NCI-H128 (cell line): ENCODE results near the gene BCOR.

Source experiments
- DNase-seq: peaks from one replicate; lab custom pipeline; 2025; ENCODE audit not compliant: unreplicated experiment; lab: John Stamatoyannopoulos, UW

Gene BCOR

DNA sequence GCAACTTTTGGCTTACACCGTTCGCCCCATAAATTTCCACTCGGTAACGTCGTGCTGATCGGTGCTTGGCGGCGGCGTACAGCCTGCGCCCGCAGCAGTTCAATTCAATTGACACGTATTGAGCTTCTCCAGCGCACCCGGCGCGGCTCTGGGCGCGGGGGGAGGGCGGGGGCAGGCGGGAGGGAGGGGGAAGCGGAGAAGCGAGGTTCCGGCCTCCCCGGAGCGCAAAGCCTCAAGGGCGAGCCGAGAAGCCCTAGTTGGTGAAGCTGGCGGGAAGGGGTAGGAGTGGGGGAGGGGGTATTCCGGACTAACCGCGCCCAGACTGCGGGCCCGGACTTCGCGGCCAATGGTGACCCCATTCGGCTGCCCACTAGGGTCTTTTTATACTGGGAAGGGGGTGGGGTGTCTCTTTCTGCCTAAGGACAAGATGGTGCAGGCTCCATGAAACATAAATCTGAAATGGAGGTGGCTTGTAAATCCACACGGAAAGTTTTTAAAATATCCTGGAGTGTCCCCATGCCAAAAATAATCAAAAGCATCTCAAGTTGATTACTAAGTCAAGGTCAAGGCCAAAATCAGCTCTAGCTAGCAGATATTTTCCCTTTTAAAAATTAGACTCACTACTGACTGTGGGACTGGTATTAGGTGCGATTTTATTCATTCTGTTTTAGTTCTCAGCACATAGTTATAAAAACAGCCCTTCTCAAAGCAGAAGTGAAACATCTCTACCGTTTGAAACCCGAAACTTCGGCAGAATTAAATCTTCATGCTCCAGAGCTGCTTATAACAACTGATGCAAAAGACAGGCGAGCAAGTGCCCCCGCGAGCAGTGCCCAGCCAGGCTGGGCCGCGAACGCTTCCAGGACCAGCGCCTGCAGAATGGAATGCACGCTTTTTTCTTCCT lies 1.5 kb upstream of the BCOR start:
- peak; percentile 18 for DNase-seq

DNA sequence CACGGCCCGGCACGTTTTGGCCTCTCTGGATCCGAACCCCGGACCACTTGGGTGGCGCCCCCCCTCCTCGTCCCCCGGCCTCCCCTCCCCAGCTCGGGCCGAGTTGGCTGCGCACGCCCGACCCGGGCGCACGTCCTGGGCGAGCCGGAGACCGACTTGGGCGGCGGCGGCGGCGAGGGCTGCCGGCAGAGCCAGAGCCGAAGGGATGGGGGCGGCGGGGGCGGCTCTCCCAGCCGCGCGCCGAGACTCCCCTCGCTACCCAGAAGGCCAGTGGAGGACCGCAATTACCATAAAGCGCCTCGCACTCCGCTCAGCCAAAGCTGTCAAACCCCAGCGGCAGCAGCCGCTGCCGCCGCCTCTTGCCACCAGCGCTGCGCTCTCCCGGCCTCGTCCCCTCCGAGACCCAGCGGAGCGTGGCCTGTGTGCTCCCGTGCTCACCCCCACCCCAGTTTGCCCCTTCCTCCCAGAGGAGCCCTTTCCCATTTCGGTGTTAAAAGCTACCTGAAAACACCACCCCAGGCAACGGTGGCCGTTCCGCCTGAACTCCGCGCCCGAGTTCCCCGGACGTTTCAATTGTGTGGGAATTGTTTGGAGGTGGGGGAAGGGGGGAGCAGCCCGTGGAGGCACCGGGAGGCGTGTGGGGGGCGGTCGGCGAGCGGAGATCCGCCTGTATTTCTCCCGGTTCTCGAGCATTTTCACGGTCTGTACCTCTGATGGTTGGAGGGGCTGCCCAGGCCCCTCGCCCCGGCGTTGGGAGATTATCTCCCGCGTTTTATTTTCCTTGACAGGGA lies 701 bp upstream of the BCOR start:
- DNase-seq = peak; percentile 3

DNA sequence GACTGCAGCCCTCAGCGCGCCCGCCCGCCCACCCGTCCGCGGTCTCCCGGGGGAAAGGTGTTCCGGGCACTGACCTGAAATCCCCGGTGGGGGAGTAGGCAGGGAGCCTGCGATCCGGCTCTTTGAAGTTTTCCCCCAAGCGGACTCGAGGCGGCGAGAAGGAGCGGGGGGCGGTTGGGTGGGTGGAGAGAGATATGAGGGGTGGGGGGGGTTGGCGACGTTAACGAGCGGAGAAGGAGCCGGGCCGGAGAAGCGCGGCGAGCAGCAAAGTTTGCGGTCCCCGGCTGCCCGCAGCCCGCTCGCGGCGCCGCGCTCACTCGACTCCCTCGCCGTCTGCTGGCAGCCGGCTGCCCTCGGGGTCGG lies 636 bp downstream of the BCOR start:
- DNase-seq = no peak

DNA sequence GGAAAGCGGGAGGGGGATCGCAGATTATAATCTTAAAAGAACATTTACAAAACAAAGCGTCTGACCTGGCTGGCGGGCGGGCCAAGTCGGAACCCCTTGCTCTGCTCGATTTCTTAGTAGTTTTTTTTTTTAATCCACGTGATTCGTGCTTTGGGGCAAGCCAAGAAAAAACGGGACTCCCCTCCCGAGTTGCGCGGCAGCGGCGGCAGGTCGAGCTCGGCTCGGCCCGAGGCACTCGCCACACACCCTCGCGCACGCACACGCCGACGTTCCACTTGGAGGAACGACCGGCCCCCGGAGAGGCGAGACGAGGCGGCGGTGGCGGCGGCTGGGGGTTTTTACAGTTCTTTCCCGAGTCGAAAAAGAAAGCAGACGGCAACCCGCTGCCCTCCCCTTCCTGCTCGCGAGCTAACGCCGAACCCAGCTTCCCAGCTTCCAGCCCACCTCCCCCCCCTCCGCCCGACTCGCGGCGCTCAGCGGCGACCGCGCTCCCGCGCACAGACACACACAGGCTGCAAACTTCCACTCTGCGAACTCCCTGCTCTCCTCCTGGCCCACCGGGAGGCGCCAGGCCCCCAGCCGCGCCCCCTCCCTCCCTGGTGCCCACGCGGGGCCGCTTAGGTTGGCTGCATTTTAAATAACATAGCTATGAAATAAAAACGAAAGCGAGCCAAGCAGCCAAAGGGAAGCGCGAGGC lies 1.2 kb downstream of the BCOR start:
- DNase-seq = peak; percentile 5

- no peak for DNase-seq
These were observed 2.0 kb downstream of the BCOR start for GRCh38 chrX:40095583-40096394.

GRCh38 chrX:40094900-40095582 lies 2.7 kb downstream of the BCOR start:
- no peak for DNase-seq

- DNase-seq = no peak
These were observed 3.5 kb downstream of the BCOR start for GRCh38 chrX:40094041-40094899.

GRCh38 chrX:40093586-40093985 lies 4.2 kb downstream of the BCOR start:
- no peak for DNase-seq

DNA sequence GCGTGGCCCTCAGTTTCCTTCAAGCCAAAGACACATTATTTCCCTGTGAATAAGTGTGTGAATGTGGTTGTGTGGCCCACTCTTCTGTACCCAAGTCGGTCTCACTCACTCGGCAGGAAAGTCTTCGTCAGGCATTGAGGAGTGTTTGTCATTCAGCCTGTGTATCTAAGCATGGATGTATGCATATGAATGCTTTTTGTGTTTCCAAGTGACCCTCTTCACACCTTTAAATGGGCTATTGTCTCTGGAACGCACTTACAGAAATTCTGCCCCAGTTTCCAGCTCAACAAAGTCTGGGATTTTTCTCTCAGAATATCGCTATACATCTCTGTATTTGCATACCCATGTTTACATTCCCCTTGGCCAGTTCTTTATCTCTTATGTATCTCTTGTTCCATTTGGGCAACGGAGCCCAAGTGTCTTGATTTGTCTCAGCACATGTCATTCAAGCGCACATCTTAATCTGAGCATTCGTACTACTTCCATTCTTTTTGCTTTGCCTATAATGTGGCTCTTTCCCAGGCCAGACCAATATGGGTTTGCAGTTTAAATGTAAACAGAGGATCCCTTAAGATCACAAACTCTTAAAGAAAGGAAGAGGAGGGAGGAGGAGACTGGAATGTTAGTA lies 4.8 kb downstream of the BCOR start:
- DNase-seq = no peak

DNA sequence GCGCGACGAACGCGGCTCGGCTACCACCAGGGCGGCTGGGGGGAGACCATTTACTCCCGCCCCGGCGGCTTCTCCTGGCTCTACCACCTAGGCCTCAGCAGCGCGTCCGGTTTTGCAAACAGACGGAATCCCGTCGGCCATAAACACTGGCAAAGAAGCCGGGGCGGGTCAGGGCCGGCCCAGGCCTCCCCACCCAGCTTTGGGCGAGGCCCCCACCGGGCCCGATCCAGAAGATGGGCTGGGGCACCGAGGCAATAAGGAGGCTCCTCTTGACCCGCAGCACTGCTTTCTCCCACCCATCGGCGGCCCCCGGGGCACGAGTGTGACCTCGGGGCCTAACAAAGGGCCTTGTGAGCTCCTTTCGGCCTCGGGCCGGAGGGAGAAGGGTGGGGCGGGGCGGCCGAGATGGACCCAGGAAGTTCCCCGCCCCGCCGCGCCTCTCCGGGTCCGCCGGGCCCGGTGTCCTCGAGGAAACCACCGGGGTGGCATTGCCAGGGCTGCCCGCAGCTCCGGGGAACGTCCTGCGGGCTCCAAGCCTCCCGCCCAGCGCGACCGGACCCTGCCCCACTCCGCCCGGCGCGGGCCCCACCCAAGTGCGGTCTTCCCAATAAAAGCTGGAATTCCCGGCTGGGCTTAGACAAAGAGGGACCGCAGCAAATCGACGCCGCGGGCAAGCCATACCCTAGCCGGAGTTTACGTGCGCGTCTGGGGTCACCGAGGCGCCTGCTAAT lies 5.9 kb downstream of the BCOR start:
- DNase-seq = no peak

DNA sequence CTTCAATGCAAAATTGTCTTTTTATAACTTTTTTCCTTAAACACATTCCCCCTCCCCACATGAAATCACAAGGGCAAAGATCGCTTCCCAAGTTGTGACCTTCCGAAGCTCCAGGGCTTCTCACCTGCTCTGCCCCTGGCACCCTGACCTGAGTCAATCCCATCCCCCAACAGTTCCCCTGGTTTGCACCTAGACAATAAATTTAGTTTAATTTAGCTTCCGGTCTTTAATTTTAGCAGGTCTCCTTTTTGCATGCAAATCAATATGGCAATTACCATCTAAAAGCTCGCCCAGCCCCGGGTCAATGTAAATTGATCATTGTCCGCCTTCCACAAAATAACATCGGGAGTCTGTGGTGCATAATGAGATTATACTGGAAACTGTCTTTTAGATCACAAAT lies 6.8 kb downstream of the BCOR start:
- no peak for DNase-seq

- DNase-seq = no peak
These were observed 7.5 kb downstream of the BCOR start for GRCh38 chrX:40090050-40090804.

GRCh38 chrX:40088803-40089540 lies 8.8 kb downstream of the BCOR start:
- DNase-seq = no peak

- DNase-seq = no peak
These were observed 9.5 kb downstream of the BCOR start for GRCh38 chrX:40088299-40088625.

DNA sequence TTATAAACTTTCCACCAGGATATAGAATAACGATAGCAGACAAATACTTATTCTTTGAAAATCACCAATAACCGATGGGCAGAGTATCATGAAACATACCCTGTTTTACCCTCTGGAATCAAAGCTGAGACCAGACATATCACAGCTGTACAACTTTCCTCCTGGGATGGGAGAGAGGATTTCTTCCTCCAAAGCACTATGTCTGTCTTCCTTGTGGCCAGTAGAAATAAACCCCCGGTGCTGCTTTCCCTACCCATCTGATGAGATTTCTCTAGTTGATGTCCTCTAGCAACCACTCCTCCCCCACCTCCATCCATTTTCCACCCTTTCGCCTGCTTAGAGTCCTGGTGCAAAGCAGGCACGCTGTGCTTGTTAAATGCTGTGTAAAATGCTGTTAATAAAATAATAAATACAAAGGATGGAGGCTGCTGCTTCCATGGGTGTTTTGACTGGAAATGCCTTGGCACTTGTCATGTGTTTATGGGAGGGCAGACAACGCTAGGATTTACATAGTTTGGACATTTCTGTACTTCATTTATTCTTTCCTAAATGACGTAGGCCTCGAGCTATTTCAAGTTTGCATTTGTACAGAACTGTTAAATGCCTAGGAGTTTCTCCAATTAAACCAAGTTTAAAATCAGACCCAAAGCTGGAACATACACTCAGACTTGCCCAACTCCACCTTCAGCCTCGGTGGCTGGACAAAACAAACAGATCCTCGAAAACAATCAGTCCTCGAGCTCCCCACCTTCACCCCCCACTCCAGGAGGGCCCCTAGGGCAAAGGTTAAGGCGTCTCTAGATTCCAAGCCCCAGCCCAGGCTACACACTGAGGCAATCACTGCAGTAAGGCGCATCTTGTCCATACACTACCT lies 10.1 kb downstream of the BCOR start:
- DNase-seq = no peak
